Fibroblast of mammary gland (primary cell): ENCODE measurements around the gene RIPOR3.

Experiments
- DNase-seq: peaks from one replicate; pipeline ENCODE4 v3.0.0-alpha.2; 2010; ENCODE audit warnings: low read depth
- H3K4me3 ChIP-seq: 2 replicates; pipeline ENCODE4 v1.5.1; 2011; ENCODE audit warnings: low read depth, mild to moderate bottlenecking, low read length, moderate library complexity; ENCODE audit not compliant: control insufficient read depth
- TF ChIP-seq, protein P1 (sequence below): conservative IDR thresholded peaks from 2 replicates; pipeline ENCODE4 v1.5.1; 2011; ENCODE audit warnings: low read depth, low read length, inconsistent platforms; ENCODE audit not compliant: control insufficient read depth, insufficient read depth

RIPOR3 gene

DNA sequence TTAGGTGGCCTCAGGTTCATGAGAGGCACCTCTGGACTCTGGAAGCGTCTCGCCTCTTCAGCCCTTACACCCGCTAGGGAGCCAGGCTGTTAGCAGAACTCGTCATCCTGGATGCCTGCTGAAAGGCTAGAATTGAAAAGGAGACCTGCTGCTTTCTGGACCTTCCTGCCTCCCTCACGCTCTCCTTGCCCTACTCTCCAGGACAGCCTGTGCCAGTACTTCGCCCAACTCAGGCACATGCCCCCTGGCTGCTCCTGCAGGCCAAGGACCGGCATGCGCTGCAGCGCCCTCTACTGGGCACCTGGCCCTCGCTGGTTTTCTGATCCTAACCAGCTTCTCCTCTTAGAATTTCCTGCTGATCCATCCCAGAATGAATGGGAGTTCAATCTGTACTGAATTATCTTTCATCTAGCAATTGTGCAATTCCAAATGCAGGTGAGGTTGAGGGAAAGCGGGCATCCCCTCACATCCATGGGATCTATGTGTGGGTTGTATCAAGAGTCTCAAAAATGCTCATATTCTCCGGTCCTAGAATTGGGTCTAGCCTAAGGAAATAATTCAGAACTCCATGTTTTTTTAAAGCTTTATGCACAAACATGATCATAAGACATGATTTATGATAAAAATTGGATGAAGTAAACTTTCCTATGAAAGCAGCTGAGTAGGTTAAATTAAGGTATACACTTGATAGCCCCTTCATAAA lies 103.2 kb downstream of the RIPOR3 start:
- TF ChIP-seq, protein P1, sequence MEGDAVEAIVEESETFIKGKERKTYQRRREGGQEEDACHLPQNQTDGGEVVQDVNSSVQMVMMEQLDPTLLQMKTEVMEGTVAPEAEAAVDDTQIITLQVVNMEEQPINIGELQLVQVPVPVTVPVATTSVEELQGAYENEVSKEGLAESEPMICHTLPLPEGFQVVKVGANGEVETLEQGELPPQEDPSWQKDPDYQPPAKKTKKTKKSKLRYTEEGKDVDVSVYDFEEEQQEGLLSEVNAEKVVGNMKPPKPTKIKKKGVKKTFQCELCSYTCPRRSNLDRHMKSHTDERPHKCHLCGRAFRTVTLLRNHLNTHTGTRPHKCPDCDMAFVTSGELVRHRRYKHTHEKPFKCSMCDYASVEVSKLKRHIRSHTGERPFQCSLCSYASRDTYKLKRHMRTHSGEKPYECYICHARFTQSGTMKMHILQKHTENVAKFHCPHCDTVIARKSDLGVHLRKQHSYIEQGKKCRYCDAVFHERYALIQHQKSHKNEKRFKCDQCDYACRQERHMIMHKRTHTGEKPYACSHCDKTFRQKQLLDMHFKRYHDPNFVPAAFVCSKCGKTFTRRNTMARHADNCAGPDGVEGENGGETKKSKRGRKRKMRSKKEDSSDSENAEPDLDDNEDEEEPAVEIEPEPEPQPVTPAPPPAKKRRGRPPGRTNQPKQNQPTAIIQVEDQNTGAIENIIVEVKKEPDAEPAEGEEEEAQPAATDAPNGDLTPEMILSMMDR = peak; percentile 99
- no peak overlapping the region for H3K4me3 ChIP-seq
- peak; percentile 66 for DNase-seq

DNA sequence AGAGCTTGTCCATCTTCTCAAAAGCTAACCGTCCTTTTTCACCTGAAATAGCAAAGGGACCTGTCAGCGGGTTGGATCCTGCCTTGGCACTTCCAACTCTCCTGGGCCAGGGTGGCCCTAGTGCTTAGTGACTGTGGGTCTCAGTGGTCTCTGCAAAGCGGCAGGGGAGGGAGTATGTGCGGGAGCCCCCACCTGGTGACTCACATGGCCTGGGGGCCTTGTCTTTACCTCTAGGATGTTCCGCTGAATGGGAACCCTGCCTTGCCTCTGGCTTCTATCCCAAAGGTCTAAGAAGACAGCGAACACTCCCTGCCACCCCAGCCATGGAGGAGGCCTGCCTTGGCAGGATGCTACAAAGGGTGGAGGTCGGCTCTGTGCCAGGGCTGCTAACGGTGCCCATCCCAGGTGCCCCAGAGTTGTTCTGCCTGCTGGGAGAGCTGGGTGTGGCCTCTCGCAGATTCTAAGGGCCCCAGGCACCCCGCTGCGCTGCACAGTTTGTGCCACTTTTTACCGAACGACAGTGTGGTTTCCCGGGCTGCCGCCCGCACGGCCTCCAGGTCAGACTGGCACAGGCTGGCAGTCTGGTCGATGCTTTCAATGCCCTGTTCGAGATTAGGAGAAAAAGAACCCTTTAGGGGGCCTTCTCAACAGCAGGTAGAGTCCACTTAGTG lies 103.9 kb downstream of the RIPOR3 start:
- DNase-seq = no peak
- H3K4me3 ChIP-seq = no peak overlapping the region
- TF ChIP-seq, protein P1 = no peak

DNA sequence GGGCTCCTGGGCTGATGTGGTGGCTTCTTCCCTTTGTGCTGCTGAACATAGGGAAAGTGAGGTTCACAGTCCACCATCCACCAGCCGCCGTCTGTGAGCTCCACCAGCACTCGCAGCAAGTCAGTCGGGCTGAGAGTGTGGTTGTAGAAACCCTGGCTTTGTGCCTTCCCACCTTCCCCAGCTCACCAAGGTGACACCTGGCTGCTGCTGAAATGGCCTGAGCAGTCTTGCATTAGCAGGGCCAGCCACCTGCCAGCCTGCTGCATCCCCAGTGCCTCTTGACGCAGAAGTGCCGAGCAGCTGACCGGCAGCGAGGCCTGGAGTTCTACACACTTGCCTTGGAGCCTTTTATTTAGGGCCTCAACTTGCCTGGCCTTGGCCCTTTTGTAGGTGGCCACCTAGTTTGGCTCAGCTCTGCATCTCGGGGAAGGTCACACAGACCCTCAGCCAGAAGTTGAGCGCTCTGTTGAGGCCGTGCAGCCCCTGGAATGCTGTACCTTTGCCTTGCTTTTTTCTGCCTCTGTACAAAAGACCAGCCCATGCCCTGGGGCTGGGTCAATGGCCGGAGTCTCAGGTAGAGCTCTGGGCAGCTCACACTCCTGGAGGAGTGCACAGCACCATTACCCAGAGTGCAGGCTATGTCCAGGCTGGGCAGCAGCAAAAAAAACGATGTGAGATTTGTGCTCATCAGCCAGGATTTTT lies 104.7 kb downstream of the RIPOR3 start:
- TF ChIP-seq, protein P1 = no peak
- DNase-seq = no peak
- no peak overlapping the region for H3K4me3 ChIP-seq

DNA sequence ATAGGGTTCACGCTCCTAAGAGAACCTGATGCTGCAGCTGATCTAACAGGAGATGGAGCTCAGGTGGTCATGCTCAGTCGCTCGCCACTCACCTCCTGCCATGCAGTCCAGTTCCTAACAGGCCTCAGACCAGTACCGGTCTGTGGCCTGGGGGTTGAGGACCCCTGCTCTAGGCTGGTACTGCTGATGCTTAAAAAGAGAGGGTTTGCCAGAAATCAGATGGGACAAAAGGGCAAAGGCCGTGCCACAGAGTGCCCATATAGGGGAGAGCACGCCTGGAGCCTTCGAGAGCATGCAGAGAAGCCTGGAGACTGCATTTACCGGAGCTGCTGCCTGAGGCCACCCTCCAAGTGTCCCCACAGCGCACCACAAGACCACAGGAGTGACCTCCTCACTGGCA lies 105.7 kb downstream of the RIPOR3 start:
- TF ChIP-seq, protein P1 = no peak
- no peak for DNase-seq
- no peak overlapping the region for H3K4me3 ChIP-seq

DNA sequence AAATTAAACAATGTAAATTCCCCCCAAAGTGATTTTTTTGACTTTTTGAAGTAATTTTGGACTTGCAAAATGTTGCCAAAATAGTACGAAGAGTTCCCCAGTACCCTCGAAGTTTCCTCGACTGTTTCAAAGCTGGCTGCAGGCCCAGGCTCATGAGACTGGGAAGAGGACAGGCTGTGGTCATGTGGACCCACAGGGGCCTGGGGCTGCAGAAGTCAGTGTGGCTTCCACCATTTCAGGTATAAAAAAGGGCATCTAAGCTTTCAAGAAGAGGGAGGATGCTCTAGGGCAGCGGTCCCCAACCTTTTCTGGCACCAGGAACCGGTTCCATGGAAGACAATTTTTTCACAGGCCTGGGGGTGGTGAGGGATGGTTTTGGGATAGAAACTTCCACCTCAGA lies 106.1 kb downstream of the RIPOR3 start:
- no peak overlapping the region for H3K4me3 ChIP-seq
- DNase-seq = no peak
- TF ChIP-seq, protein P1 = no peak

DNA sequence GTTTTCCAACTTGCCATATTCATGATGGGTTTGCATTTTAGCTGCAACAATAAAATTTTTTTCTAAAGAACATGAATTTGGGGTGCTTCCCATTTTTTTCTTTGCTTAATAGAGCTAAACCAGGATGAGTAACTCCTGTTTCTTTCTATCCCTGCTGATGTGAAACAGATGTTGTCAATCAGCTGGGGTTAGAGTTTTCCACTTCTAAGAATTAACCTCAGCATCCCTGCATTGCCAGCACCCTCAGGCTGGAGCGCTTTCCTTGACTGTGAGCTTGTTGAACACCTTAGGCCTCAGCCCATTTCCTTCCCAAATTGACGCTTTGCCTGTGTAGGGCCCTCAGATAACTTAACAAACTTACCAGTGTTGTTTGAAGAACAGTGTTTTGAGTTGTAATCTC lies 106.7 kb downstream of the RIPOR3 start:
- peak; percentile 53 for DNase-seq
- TF ChIP-seq, protein P1 = no peak
- H3K4me3 ChIP-seq = no peak overlapping the region
